Dermis blood vessel endothelial cell (primary cell): ENCODE data around the gene AGAP3. TPM values are rescaled to one million over a fixed set of nuclear protein-coding genes. Genes with fewer than 3 reads are reported as not detected.

Source experiments
- DNase-seq: peaks from one replicate; pipeline ENCODE4 v3.0.0; 2010
- total RNA-seq: library from RNA; depleted of rRNA; stranded (reverse); fragments of >200 nt; gene quantifications from 2 replicates; pipeline ENCODE4 v1.2.3, GENCODE V29; 2014

Gene AGAP3
- total RNA-seq, 1 donor from 2014 or later, result 142 TPM

- peak; percentile 57 for DNase-seq
Observed at GRCh38 chr7:151088019-151088855, 2.0 kb downstream of the AGAP3 start.

- peak; percentile 97 for DNase-seq
Observed at GRCh38 chr7:151088856-151089699, 2.8 kb downstream of the AGAP3 start.

- DNase-seq, result peak; percentile 41
Observed at GRCh38 chr7:151089893-151090730, 3.8 kb downstream of the AGAP3 start.

GRCh38 chr7:151091003-151091402 lies 4.7 kb downstream of the AGAP3 start:
- no peak for DNase-seq

GRCh38 chr7:151091431-151091830 lies 5.2 kb downstream of the AGAP3 start:
- peak; percentile 63 for DNase-seq

GRCh38 chr7:151091988-151092387 lies 5.7 kb downstream of the AGAP3 start:
- no peak for DNase-seq

GRCh38 chr7:151093748-151094147 lies 7.5 kb downstream of the AGAP3 start:
- no peak for DNase-seq

GRCh38 chr7:151094675-151095074 lies 8.4 kb downstream of the AGAP3 start:
- no peak for DNase-seq

GRCh38 chr7:151095123-151095797 lies 9.0 kb downstream of the AGAP3 start:
- no peak for DNase-seq

GRCh38 chr7:151095828-151096475 lies 9.7 kb downstream of the AGAP3 start:
- peak; percentile 32 for DNase-seq

- DNase-seq, result peak; percentile 37
Observed at GRCh38 chr7:151099486-151100211, 13.4 kb downstream of the AGAP3 start.

GRCh38 chr7:151100921-151101320 lies 14.6 kb downstream of the AGAP3 start:
- DNase-seq, result no peak

GRCh38 chr7:151101621-151102396 lies 15.5 kb downstream of the AGAP3 start:
- no peak for DNase-seq

GRCh38 chr7:151102991-151103390 lies 16.7 kb downstream of the AGAP3 start:
- DNase-seq, result no peak

- no peak for DNase-seq
Observed at GRCh38 chr7:151103973-151104372, 17.7 kb downstream of the AGAP3 start.

- peak; percentile 86 for DNase-seq
Observed at GRCh38 chr7:151104411-151105235, 18.3 kb downstream of the AGAP3 start.

- DNase-seq, result no peak
Observed at GRCh38 chr7:151107882-151108281, 21.6 kb downstream of the AGAP3 start.

GRCh38 chr7:151109094-151110048 lies 23.1 kb downstream of the AGAP3 start:
- no peak for DNase-seq
